HG02885 (cell line): ENCODE measurements around the gene HCAR1.
"Not testable (repeated sequence)": the region's sequence is repeated elsewhere in the genome, so short reads cannot be mapped to it uniquely, and the experiment has no call there.

Source experiments
- ATAC-seq: cut with Tn5 transposase; IDR thresholded peaks from one replicate; pipeline ENCODE4 v1.9.1; 2021; ENCODE audit warnings: mild to moderate bottlenecking; ENCODE audit not compliant: unreplicated experiment, poor library complexity

The HCAR1 gene

GRCh38 chr12:122724641-122725243 is 5.9 kb downstream of the HCAR1 start:
- no peak for ATAC-seq

DNA sequence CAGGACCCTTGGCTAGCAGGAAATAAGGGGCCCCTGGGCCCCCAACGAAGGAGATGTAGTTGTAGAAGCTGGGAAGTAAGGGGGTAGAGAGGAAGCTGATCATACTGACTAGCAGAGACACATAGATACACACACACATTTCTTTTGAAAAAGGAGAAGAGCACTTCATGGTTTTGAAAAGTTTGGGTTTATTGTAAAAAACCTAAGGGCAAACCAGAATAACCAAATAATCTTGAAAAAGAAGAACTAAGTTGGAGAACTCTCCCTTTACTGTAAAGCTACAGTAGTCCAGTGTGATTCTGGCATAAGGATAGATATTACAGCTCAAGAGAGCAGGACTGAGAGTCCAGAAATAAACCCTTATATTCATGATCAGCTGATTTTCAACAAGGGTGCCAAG is 8.3 kb downstream of the HCAR1 start:
- ATAC-seq: no peak

DNA sequence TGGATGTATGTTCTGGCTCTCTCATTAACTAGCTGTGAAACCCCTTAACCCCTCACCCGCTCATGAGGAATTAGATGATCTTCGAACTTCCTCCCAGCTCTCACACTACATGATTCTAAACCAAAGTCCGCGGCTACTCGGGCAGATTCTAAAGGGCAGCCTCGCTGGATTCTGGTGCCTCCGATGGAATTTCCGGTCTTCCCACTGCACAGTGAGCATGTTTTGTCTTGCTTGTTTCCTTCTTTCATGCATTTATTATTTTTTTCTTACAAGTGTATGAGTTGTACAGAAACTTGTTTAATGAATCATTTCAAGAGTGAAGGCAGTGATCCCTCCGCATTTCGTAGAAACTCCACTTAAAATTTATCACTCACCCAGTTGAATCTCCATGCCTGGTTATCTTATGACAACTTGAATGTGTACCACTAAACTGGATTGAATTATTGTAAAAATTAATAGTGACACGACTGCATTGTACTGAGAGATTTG is 9.5 kb downstream of the HCAR1 start:
- ATAC-seq: no peak

GRCh38 chr12:122716658-122717057 is 14.0 kb downstream of the HCAR1 start, which contains the start of gene HCAR3:
Gene HCAR3 (minus strand): TSS chr12:122716811. CDS start chr12:122716737, 74 bp downstream.
- ATAC-seq: not testable (repeated sequence)

GRCh38 chr12:122715211-122715610 is 15.4 kb downstream of the HCAR1 start:
- not testable (repeated sequence) for ATAC-seq

DNA sequence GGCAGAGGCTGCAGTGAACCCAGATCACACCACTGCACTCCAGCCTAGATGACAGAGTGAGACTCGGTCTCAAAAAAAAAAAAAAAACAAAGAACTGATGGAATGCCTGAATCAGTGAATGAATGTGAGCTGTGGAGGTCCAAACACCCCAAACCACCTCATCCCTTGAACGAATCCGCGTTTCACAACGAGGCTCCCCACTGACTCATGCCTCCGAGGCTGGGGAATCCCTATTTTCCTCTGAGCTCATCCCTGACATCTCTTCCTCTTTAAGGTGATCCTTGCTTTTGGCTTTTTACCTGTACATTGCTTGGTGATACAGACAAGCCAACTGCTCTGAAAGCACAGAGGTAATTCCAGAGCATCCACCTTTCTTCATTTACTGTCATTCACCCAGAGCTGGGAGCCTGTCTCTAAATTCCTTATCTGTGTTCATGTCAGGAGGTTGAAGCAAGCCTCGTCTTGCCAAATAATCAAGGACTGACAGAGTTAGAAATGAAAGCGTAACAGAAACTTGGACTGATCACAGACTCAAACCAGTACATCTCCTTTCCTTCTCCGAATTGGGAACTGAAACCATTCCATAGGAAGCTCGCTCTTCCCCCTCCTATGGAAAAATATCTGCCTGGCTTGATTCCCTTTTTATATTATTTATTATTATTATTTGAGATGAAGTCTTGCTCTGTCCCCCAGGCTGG is 17.0 kb downstream of the HCAR1 start:
- ATAC-seq: not testable (repeated sequence)

DNA sequence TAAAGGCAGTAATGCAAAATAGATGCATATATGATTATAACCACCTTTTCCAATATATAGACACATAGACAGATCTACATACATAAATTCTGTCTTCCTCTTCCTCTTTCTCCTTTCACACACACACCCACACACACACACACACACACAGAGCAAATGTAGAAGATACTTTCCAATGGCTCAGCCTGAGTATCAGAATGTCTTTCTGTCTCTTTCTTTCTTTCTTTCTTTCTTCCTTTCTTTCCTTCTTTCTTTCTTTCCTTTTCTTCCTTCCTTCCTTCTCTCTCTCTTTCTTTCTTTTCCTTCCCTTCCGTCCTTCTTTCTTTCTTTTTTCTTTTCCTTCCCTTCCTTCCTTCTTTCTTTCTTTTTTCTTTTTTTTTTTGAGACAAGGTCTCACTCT is 19.4 kb downstream of the HCAR1 start:
- ATAC-seq: not testable (repeated sequence)

GRCh38 chr12:122710341-122710740 is 20.3 kb downstream of the HCAR1 start:
- ATAC-seq: not testable (repeated sequence)

DNA sequence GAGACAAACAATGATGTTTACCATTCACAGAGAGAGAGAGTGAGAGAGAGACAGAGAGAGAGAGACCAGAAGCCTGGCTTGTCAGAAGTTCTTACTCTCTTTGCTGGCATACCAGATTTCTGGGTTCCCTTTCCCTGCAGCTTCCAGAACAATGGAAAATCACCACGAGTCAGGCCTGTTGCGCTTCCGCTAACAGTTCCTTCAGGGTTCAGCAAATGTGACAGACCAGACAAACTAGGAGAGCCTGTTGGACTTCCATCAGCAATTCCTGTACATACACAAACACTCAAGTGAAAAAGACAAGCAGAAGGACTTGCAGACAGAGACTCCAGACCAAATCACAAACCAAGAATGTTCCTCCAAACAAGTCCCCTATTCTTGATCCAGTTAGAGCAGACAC is 21.4 kb downstream of the HCAR1 start:
- ATAC-seq: not testable (repeated sequence)

DNA sequence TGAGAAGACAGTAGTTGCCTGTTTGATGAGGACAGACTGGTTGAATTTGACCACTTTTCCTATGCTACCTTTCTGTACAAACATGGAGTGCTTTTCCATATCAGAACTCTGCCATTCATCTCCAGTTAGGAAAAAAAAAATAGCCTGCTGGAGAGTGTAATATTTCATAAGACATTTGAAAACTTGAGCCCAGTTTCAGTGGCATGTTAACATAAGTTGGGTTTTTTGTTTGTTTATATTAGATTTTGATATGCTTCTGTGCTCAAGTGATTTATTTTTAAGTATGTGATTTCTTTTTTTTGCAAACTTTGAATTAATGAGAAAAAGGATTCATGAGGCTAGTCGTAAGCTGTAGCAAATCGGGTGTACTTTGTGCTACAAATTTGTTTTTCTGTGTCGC is 26.8 kb downstream of the HCAR1 start:
- not testable (repeated sequence) for ATAC-seq

- not testable (repeated sequence) for ATAC-seq
These were observed 27.6 kb downstream of the HCAR1 start, which contains the start of gene HCAR2 for GRCh38 chr12:122702890-122703611. Gene HCAR2 (minus strand): TSS chr12:122703357. CDS start chr12:122703283, 74 bp downstream.

GRCh38 chr12:122701481-122701880 is 29.2 kb downstream of the HCAR1 start:
- not testable (repeated sequence) for ATAC-seq

DNA sequence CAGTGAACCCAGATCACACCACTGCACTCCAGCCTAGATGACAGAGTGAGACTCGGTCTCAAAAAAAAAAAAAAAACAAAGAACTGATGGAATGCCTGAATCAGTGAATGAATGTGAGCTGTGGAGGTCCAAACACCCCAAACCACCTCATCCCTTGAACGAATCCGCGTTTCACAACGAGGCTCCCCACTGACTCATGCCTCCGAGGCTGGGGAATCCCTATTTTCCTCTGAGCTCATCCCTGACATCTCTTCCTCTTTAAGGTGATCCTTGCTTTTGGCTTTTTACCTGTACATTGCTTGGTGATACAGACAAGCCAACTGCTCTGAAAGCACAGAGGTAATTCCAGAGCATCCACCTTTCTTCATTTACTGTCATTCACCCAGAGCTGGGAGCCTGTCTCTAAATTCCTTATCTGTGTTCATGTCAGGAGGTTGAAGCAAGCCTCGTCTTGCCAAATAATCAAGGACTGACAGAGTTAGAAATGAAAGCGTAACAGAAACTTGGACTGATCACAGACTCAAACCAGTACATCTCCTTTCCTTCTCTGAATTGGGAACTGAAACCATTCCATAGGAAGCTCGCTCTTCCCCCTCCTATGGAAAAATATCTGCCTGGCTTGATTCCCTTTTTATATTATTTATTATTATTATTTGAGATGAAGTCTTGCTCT is 30.5 kb downstream of the HCAR1 start:
- ATAC-seq: not testable (repeated sequence)

- not testable (repeated sequence) for ATAC-seq
These were observed 33.7 kb downstream of the HCAR1 start for GRCh38 chr12:122696922-122697321.

GRCh38 chr12:122691566-122691965 is 39.1 kb downstream of the HCAR1 start:
- no peak for ATAC-seq

- no peak for ATAC-seq
These were observed 42.4 kb downstream of the HCAR1 start for GRCh38 chr12:122688291-122688690.

DNA sequence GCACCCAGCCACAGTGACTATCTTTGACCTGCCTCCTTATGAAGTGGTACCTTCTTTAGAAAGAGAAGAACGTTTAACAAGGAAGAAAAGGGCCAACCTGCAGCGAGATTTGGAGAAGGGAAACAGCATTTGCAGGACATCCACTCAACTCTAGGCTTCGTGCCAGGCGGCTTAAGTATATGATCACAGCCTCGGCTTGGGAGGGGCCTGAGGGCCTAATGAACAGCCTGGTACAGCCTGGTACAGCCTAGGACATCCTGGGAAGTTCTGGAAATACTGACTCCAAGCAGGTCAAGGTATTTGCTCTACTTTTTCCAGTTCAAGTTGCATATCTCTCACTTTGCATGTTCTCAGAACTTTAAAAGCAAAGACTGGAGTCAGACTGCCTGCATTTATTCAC is 43.6 kb downstream of the HCAR1 start:
- no peak for ATAC-seq

GRCh38 chr12:122686538-122686937 is 44.1 kb downstream of the HCAR1 start:
- ATAC-seq: no peak

DNA sequence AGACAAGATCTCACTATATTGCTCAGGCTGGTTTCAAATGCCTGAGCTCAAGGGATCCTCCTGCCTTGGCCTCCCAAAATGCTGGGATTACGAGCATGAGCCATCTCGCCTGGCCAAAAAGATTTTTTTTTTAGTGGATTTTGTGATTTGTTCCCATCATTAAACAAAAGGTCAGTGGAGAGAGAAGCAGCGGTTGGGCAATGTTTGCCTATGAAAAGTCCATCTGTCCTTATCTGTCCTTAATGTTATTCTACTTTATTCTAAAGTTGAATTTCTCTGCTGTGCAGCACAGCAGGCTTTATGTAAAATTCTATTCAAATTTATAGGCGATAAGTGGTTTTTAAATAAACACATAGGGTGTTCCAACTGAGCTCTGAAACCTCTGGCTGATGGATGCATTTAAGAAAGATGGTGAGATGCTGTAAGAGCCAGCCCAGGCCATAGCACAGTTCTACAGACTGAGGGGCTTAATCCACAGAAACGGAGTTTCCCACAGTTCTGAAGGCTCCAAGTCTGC is 46.3 kb downstream of the HCAR1 start:
- no peak for ATAC-seq

GRCh38 chr12:122681814-122682213 is 48.8 kb downstream of the HCAR1 start:
- no peak for ATAC-seq
